Stimulated activated CD8-positive, alpha-beta memory T cell treated with anti-CD3 and anti-CD28 coated beads, Interleukin-7, amount 100 ng/mL, for 4 hours (primary cell): ENCODE measurements around the gene ATP5PD.
A peak's percentile ranks its signal among the peaks of the same experiment; 100 is the strongest.
"Not testable (repeated sequence)": the region's sequence is repeated elsewhere in the genome, so short reads cannot be mapped to it uniquely, and the experiment has no call there.

Source experiments
- DNase-seq, 2 donors: peaks; one replicate each; pipeline ENCODE4 v3.0.0-alpha.2; 2020; ENCODE audit warnings: low read depth in 2 of 2

ATP5PD gene

DNA sequence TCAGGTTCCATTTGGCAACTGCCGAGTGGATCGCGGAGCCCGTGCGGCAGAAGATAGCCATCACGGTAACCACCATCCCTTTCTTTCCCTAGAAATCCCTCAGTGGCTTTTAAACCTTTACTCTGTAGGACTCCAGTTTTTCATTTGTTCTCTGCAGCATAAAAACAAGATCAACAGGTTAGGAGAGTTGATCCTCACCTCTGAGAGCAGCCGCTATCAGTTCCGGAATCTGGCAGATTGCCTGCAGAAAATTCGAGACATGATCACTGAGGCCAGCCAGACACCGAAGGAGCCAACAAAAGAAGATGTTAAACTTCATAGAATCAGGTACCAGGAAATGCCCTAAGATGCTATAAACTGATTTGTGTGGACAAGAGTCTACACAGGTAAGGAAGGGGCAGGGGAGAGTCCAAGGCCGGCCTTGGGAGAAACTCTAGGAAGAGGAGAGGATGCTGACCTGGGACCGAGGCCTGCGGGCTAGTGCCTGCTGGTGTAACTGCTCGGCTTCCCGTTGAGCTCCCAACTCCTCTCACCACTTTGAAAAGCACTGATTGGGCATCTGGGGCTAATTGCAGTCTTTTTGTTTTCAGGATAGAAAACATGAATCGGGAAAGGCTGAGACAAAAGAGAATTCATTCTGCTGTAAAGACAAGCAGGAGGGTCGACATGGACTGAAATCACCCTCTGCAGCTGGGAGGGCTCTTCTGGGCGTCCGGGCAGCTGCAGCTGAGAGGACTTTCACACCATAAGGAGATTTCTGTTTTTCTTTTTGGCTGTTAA is 26.2 kb downstream of the ATP5PD start:
- DNase-seq: no peak

GRCh38 chr17:75019710-75020109 is 27.1 kb downstream of the ATP5PD start:
- DNase-seq: no peak

- DNase-seq: no peak
Observed at GRCh38 chr17:75019146-75019545, 27.6 kb downstream of the ATP5PD start.

- no peak for DNase-seq
Observed at GRCh38 chr17:75013092-75013559, 33.6 kb downstream of the ATP5PD start.

DNA sequence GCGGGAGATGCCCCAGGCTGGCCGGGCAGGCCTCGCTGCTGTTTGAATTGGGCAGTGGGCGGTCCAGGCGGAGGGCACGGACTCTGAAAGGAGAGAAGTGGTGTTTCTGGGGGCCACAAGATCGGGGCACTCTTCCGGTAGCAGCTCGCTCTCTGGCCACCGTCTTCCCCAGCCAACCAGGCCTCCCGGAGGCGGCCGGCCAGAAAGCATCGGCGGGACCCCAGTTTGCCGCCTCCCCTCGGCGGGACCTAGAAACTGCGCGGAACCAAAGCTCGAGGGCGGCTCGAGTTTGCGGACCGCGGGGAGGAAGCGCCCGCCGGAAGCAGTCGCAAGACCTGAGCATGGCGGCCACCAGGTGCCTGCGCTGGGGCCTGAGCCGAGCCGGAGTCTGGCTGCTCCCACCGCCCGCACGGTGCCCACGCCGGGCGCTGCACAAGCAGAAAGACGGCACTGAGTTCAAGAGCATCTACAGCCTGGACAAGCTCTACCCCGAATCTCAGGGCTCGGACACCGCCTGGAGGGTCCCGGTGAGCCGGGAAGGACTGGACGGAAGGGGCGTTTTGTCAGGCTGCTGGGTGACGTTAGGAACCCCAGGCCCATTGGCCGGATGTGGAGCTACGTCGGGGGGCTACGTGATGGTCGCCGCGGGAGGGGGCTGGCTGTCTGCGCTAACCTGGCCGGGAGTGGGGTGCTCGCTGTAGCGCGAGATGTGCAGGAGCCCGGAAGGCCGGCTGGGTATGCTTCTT is 34.2 kb downstream of the ATP5PD start, which contains the start of gene MRPL58:
Gene MRPL58, plus strand, starts transcription at position 325 of the 746 bp plus-strand sequence. Its CDS starts 17 bp downstream, at position 342.
- peak; percentile 48 to 76 for DNase-seq

GRCh38 chr17:75012096-75012345 is 34.7 kb downstream of the ATP5PD start:
- no peak for DNase-seq

DNA sequence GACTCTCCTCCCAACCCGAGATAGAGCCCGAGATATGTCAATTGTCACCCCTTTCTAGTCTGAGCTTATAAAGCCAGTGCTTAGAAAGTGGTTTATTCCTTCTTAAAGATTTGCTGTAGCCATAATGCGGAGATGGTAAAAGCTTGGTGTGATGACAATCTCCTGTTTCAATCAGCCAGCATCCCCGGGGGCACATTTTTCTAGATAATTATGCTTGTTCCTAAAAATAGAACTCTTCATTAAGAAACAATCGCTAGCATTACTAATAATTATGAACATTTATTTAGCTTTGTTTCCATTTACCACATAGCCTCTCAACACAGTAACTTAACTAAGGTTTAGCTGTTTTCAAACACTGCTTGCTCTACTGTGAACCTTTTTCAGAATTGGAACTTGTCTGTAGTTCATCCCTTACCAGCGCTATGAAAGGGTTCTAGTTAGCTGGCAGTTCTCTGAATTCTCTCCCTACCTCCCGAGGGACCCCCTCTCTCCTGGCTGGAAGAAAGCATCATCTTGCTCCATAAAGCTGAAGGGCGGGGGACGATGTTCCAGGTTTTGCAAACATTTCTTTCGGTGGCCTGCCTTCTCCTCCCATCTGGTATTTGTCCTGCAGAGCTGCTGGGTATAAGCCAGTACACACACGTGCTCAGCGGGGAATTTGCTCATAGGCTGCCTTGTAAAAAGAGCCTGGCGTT is 35.2 kb downstream of the ATP5PD start:
- DNase-seq: no peak

- no peak for DNase-seq
Observed at GRCh38 chr17:75010683-75011400, 35.9 kb downstream of the ATP5PD start.

- DNase-seq: no peak
Observed at GRCh38 chr17:75009139-75009724, 37.5 kb downstream of the ATP5PD start.

- DNase-seq: no peak
Observed at GRCh38 chr17:75008373-75008772, 38.4 kb downstream of the ATP5PD start.

GRCh38 chr17:75006653-75007052 is 40.1 kb downstream of the ATP5PD start:
- DNase-seq: no peak

DNA sequence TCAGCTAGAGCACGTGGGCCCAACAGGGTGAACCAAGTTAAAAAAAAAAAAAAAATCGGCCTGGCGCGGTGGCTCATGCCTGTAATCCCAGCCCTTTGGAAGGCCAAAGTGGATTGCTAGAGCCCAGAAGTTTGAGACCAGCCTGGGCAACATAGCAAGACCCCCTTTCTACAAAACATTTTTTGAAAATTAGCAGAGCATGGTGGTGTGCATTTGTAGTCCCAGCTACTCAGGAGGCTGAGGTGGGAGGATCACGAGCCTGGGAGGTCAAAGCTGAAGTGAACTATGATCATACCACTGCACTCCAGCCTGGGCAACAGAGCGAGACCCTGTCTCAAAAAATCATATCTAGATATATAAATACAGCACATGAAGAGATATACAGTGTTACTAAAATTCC is 40.7 kb downstream of the ATP5PD start:
- DNase-seq: not testable (repeated sequence)

GRCh38 chr17:75005291-75005690 is 41.5 kb downstream of the ATP5PD start:
- DNase-seq: no peak

DNA sequence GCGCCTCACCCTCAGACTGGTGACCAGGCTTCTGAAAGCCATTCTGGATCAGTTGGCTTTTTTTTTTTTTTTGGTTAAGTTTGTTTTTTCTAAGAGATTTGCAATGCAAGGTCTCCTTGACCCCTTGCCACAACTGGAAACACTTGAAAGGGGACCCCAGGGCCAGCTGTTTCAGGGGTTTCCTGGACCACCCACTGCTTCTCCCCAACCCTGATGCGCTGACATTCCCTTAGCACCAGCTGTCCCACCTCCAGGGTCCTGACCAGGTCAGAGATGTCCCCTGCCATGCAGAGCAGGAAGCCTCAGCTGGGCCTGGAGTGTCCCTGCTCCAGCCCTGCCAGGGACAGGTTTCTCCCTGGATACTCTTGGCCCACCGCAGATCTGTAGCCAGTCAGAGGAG is 42.4 kb downstream of the ATP5PD start:
- no peak for DNase-seq

GRCh38 chr17:75003957-75004355 is 42.8 kb downstream of the ATP5PD start:
- DNase-seq: no peak

- DNase-seq: no peak
Observed at GRCh38 chr17:75003070-75003956, 43.5 kb downstream of the ATP5PD start.

DNA sequence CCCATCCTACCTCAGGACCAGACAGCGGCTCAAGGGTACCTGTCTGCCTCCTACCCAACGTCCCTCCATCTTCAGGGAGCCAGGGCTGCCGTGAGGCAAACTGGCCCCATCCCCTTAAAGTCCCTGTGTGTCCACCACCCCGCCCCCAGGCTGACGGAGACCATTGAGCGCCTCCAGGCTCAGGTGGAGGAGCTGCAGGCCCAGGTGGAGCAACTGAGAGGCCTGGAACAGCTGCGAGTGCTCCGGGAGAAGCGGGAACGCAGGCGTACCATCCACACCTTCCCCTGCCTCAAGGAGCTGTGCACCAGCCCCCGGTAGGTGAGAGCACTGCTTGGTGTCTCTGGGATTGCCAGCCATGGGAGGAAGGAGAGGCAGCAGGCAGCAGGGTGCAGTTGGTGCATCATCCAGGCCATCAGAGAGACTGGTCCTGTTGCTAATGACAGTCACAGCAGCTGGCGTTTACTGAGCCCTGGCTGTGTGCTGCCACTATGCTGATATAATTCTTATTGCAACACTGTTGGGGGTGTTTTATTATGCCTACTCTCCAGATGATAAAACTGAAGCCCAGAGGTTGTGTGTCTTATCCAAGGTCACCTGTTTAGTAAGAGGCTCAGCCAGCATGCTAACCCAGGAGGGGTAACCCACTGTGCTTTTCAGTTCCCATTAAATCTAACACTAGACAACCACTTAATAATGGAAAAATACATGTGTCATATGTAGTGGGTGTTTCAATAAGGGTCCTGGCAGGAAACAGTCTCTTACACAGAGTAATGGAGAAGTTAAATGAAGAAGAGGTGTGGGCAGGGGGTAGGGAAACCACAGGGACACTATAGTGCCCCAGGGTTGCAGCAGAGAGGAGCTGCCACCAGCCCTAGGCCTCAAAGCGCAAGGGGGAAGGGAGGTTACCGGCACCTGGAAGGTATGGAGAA is 44.6 kb downstream of the ATP5PD start:
- no peak for DNase-seq

DNA sequence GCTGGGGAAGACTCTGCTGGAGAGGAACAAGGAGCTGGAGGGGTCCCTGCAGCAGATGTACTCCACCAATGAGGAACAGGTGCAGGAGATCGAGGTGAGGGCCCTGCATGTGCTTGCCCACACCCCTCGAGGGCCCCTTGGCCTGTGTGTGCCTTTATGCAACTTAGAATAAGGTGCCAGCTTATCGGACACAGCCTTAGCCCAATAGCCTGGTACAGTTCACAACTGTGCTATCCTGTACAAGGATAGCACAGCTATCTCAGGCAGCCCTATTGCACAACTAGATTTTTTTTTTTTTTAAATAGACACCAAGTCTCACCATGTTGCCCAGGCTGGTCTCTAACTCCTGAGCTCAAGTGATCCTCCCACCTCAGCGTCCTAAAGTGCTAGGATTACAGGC is 47.2 kb downstream of the ATP5PD start:
- no peak for DNase-seq

GRCh38 chr17:74998783-74999182 is 48.0 kb downstream of the ATP5PD start:
- DNase-seq: no peak
